Measurements from ENCODE around the gene TTC29. TPM values are rescaled to one million over a fixed set of nuclear protein-coding genes. Genes with fewer than 3 reads are reported as not detected.
"Not testable (repeated sequence)": the region's sequence is repeated elsewhere in the genome, so short reads cannot be mapped to it uniquely, and the experiment has no call there.

The TTC29 gene
- total RNA-seq, 2 donors from 2014 or later: not detected

- no peaks in the 10 kb centered on the region for H3K9me3 Mint-ChIP-seq
- no peak overlapping the region for H3K4me3 Mint-ChIP-seq
- H3K4me1 Mint-ChIP-seq: no peaks in the 10 kb centered on the region
These were observed 245.8 kb downstream of the TTC29 start for GRCh38 chr4:146699910-146700309.

GRCh38 chr4:146674829-146675570, 270.7 kb downstream of the TTC29 start:
- H3K27ac Mint-ChIP-seq: no peak overlapping the region
- ATAC-seq (replicated peaks): no peak
- H3K9me3 Mint-ChIP-seq: peaks cover 9% of the 10 kb centered on the region
- no peaks in the 10 kb centered on the region for H3K4me1 Mint-ChIP-seq
- peaks cover 9% of the 10 kb centered on the region for H3K27me3 Mint-ChIP-seq
- no peaks in the 10 kb centered on the region for H3K36me3 Mint-ChIP-seq (ENCODE audit: low read depth)
- H3K4me3 Mint-ChIP-seq: no peak overlapping the region

More at GRCh38 chr4:146699910-146700309, 245.8 kb downstream of the TTC29 start:
- no peak for ATAC-seq (replicated peaks)
- Mint-ChIP-seq H3K36me3 (ENCODE audit: low read depth) (no peaks in the 10 kb centered on the region), H3K27ac (no peak overlapping the region), H3K27me3 (peaks cover 6% of the 10 kb centered on the region)

- not testable (repeated sequence) for H3K9me3 Mint-ChIP-seq; H3K27ac Mint-ChIP-seq; H3K4me3 Mint-ChIP-seq; ATAC-seq (replicated peaks); H3K36me3 Mint-ChIP-seq (ENCODE audit: low read depth); H3K4me1 Mint-ChIP-seq
- H3K27me3 Mint-ChIP-seq: peaks cover 18% of the 10 kb centered on the region
These were observed 281.7 kb downstream of the TTC29 start for GRCh38 chr4:146663968-146664311.

- no peaks in the 10 kb centered on the region for H3K36me3 Mint-ChIP-seq (ENCODE audit: low read depth)
- no peak overlapping the region for H3K4me3 Mint-ChIP-seq
- no peak overlapping the region for H3K27ac Mint-ChIP-seq
- peaks cover 3% of the 10 kb centered on the region for H3K9me3 Mint-ChIP-seq
- H3K4me1 Mint-ChIP-seq: no peaks in the 10 kb centered on the region
- ATAC-seq (replicated peaks): no peak
- peaks cover 32% of the 10 kb centered on the region for H3K27me3 Mint-ChIP-seq
These were observed 284.3 kb downstream of the TTC29 start for GRCh38 chr4:146661367-146661766.
